SK-MEL-5 (cell line): ENCODE data around the gene LCN15. TPM values are rescaled to one million over a fixed set of nuclear protein-coding genes. Genes with fewer than 3 reads are reported as not detected.
A peak's percentile ranks its signal among the peaks of the same experiment; 100 is the strongest.
"Not testable (repeated sequence)": the region's sequence is repeated elsewhere in the genome, so short reads cannot be mapped to it uniquely, and the experiment has no call there.

Experiments
- DNase-seq: peaks from one replicate; pipeline ENCODE4 v3.0.0-alpha.2; 2016; ENCODE audit warnings: low read depth, low spot score
- in situ Hi-C: cut with HindIII; loops from 2 replicates; pipeline ENCODE4 v1.10.0; 2016; ENCODE audit warnings: low sequenced_read_pairs, high pct_unique_total_duplicates, low pct_unique_long_range_greater_than_20kb
- total RNA-seq: library from RNA; depleted of rRNA; stranded (reverse); fragments of >200 nt; shearing (Covaris generic); gene quantifications from 2 replicates; pipeline ENCODE4 v1.2.3, GENCODE V29; 2014

The LCN15 gene
- total RNA-seq, 1 experiment from 2014 or later = 0.05 TPM

- in situ Hi-C loops = no loop called here
- no peak for DNase-seq
These were observed 42.0 kb downstream of the LCN15 start for GRCh38 chr9:136722093-136722968.

- in situ Hi-C loops = no loop called here
- DNase-seq = no peak
These were observed 42.8 kb downstream of the LCN15 start for GRCh38 chr9:136721339-136722092.

GRCh38 chr9:136720898-136721338 is 43.4 kb downstream of the LCN15 start:
- in situ Hi-C loops = no loop called here
- DNase-seq = no peak

- in situ Hi-C loops = no loop called here
- DNase-seq = no peak
These were observed 43.9 kb downstream of the LCN15 start for GRCh38 chr9:136720251-136720897.

- DNase-seq = no peak
- in situ Hi-C loops = no loop called here
These were observed 45.0 kb downstream of the LCN15 start for GRCh38 chr9:136719195-136719880.

GRCh38 chr9:136718345-136719194 is 45.7 kb downstream of the LCN15 start:
- no peak for DNase-seq
- in situ Hi-C loops = no loop called here

GRCh38 chr9:136717399-136717798 is 46.9 kb downstream of the LCN15 start:
- in situ Hi-C loops = no loop called here
- DNase-seq = no peak

GRCh38 chr9:136714893-136715274 is 49.4 kb downstream of the LCN15 start:
- in situ Hi-C loops = no loop called here
- no peak for DNase-seq

GRCh38 chr9:136714096-136714892 is 50.0 kb downstream of the LCN15 start:
- in situ Hi-C loops = no loop called here
- DNase-seq = no peak

GRCh38 chr9:136713550-136713949 is 50.8 kb downstream of the LCN15 start:
- in situ Hi-C loops = no loop called here
- DNase-seq = no peak

- no peak for DNase-seq
- in situ Hi-C loops = no loop called here
These were observed 51.4 kb downstream of the LCN15 start for GRCh38 chr9:136712690-136713544.

GRCh38 chr9:136711751-136712689 is 52.3 kb downstream of the LCN15 start, which contains the start of gene DIPK1B:
DIPK1B (plus strand) TSS chr9:136712572; CDS start chr9:136712666, 94 bp downstream.
- peak; percentile 44 for DNase-seq
- in situ Hi-C loops = no loop called here

- in situ Hi-C loops, DNase-seq: not testable (repeated sequence)
These were observed 53.1 kb downstream of the LCN15 start for GRCh38 chr9:136711219-136711648.

GRCh38 chr9:136710543-136710942 is 53.8 kb downstream of the LCN15 start:
- in situ Hi-C loops = no loop called here
- no peak for DNase-seq
